B cell (primary cell): ENCODE results near the gene ZSWIM3.

Experiments
- CTCF ChIP-seq: fragments of 200-600 bp; IDR thresholded peaks from one replicate; pipeline ENCODE4 v1.8.0; 2022; ENCODE audit warnings: antibody characterized with exemption, mild to moderate bottlenecking
- EZH2 ChIP-seq: IDR thresholded peaks from 2 replicates; pipeline ENCODE4 v1.6.1; 2012; ENCODE audit warnings: borderline replicate concordance, low read depth, mild to moderate bottlenecking, moderate library complexity, low read length; ENCODE audit not compliant: insufficient read depth, poor library complexity, severe bottlenecking

GRCh38 chr20:45883100-45883469 is 25.7 kb downstream of the ZSWIM3 start:
- TF ChIP-seq CTCF (no peak), EZH2 (no peak)
